HUES64 (cell line): ENCODE data around the gene CHL1.

ENCODE experiments used
- H3K27ac ChIP-seq: 2 replicates; pipeline ENCODE4 v1.7.0; 2013; ENCODE audit warnings: low read depth, low read length, inconsistent platforms
- H3K27me3 ChIP-seq: 2 replicates; pipeline ENCODE4 v1.6.1; 2013; ENCODE audit warnings: mild to moderate bottlenecking, low read length; ENCODE audit not compliant: insufficient read depth
- H3K36me3 ChIP-seq: 2 replicates; pipeline ENCODE4 v1.6.1; 2013; ENCODE audit warnings: mild to moderate bottlenecking, low read length; ENCODE audit not compliant: insufficient read depth
- H3K4me1 ChIP-seq: 2 replicates; pipeline ENCODE4 v1.6.1; 2013; ENCODE audit warnings: mild to moderate bottlenecking, low read length, moderate library complexity; ENCODE audit not compliant: insufficient read depth
- H3K4me3 ChIP-seq: 2 replicates; pipeline ENCODE4 v1.5.1; 2013; ENCODE audit warnings: mild to moderate bottlenecking, low read length, moderate library complexity
- H3K9ac ChIP-seq: 2 replicates; pipeline ENCODE4 v1.6.1; 2013; ENCODE audit warnings: mild to moderate bottlenecking, low read depth, low read length
- H3K9me3 ChIP-seq: 2 replicates; pipeline ENCODE4 v1.6.1; 2013; ENCODE audit warnings: low read depth, low read length; ENCODE audit not compliant: insufficient read depth
- WGBS: fragments of 150-250, 120-280 bp; methylation state at CpG from one replicate; pipeline ENCODE4 v1.1.7; 2013; ENCODE audit warnings: missing lambda C conversion rate; 5-methylcytosine and 5-hydroxymethylcytosine counted together

CHL1 gene

DNA sequence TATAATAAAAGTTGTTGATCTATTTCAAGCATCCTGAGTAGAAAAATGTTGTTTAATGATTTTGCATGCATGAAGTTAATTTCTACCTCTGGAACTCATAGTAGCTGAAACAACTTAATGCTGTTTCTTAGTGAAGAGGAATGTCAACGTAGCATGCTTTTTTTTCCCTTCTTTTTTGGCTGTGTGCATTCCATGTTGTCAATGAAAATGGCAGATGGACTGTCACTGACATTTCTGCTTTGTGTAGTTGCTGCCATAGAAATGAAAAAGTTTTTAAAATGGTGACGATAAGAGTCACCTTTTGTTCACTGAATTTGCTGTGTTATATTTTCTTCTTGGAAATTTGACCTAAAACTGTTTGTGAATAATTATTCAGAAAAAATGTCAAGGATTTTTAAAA, 116.3 kb downstream of the CHL1 start:
- WGBS: 51% methylated on average over 2 of the region's 2 CpGs

DNA sequence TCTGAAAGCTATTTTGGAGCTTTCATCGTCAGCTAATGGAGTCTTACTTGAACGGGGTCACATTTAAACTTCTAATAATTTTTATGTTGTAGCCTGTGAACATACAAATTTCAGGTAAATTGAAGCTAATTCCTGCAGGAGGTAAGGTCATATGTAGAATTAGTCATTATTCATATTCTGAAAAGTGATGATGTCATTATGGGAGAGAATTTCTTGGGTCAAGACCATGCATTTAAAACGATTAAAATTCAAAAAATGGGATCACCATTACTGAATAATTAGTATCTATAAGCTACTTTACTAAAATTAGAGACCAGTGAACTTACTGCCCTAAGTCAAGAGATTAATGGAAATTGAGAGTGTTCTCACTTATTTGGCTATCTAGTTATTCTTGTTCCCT, 120.4 kb downstream of the CHL1 start:
- H3K4me1 ChIP-seq: no peaks in the 10 kb centered on the region
- H3K36me3 ChIP-seq: no peaks in the 10 kb centered on the region
- H3K4me3 ChIP-seq: no peak overlapping the region
- H3K9me3 ChIP-seq: peaks cover 53% of the 10 kb centered on the region
- 76% methylated on average over 2 of the region's 3 CpGs for WGBS
- no peak overlapping the region for H3K9ac ChIP-seq
- no peaks in the 10 kb centered on the region for H3K27me3 ChIP-seq
- no peak overlapping the region for H3K27ac ChIP-seq

More for the DNA sequence above, 116.3 kb downstream of the CHL1 start:
- Histone ChIP-seq H3K27me3 (no peaks in the 10 kb centered on the region), H3K9me3 (peaks cover 52% of the 10 kb centered on the region), H3K4me1 (no peaks in the 10 kb centered on the region), H3K27ac (no peak overlapping the region), H3K36me3 (no peaks in the 10 kb centered on the region), H3K9ac (no peak overlapping the region), H3K4me3 (no peak overlapping the region)

DNA sequence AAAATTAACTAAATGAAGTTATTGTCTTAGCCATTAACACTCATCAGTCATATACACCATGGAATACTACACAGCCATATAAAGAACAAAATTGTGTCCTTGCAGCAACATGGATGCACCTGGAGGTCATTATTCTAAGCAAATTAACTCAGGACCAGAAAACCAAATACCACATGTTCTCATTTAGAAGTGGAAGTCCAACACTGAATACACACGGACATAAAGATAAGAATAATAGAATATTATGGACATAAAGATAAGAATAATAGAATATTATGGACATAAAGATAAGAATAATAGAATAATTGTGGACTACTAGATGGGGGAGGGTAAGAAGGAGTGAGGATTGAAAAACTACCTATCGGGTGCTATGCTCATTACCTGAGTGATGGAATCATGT, 122.3 kb downstream of the CHL1 start:
- Histone ChIP-seq H3K4me1 (no peaks in the 10 kb centered on the region), H3K36me3 (no peaks in the 10 kb centered on the region), H3K4me3 (no peak overlapping the region), H3K9ac (no peak overlapping the region), H3K27ac (no peak overlapping the region), H3K9me3 (peaks cover 49% of the 10 kb centered on the region), H3K27me3 (no peaks in the 10 kb centered on the region)
- 75% methylated on average over 1 of the region's 2 CpGs for WGBS

DNA sequence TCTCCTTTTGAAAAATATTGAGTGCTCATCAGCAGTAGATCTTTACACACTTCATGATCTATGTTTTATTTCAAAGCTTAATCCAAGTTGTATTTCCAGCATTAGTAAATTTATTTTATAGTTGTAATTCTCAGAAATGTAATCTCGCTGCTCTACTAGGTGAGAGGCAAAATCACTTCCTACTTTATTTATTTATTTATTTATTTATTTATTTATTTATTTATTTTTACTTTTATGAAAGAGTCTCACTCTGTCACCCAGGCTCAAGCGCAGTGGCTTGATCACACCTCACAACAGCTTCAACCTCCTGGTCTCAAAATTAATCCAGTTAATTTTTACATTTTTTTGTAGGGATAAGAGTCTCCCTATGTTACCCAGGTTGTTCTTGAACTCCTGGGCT, 127.9 kb downstream of the CHL1 start:
- no peaks in the 10 kb centered on the region for H3K4me1 ChIP-seq
- H3K9me3 ChIP-seq: peaks cover 59% of the 10 kb centered on the region
- WGBS: 80% methylated on average over 1 of the region's 2 CpGs
- H3K9ac ChIP-seq: no peak overlapping the region
- no peaks in the 10 kb centered on the region for H3K27me3 ChIP-seq
- no peak overlapping the region for H3K27ac ChIP-seq
- H3K4me3 ChIP-seq: no peak overlapping the region
- H3K36me3 ChIP-seq: no peaks in the 10 kb centered on the region

DNA sequence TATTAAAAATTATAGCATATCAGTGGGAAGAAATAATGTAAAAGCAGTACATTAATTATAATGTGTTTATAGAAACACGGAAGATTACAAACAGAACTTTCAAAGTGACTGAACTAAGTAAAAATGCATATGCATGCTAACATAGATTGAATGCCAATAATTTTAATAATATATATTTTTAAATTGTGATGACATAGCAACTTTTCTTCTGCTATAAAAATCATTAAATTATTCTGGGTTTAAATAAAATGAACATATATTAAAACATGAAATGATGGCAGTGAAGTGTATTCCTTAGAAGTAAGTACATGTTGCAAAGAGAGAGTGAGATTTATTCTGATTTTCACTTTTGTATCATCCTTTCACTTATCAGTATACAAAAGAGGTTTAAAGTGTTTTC, 128.9 kb downstream of the CHL1 start:
- Histone ChIP-seq H3K36me3 (no peaks in the 10 kb centered on the region), H3K9me3 (peaks cover 64% of the 10 kb centered on the region), H3K27me3 (no peaks in the 10 kb centered on the region), H3K9ac (no peak overlapping the region), H3K4me3 (no peak overlapping the region), H3K4me1 (no peaks in the 10 kb centered on the region), H3K27ac (no peak overlapping the region)
- WGBS: no CpG with 5 or more reads among the region's 1 CpG

DNA sequence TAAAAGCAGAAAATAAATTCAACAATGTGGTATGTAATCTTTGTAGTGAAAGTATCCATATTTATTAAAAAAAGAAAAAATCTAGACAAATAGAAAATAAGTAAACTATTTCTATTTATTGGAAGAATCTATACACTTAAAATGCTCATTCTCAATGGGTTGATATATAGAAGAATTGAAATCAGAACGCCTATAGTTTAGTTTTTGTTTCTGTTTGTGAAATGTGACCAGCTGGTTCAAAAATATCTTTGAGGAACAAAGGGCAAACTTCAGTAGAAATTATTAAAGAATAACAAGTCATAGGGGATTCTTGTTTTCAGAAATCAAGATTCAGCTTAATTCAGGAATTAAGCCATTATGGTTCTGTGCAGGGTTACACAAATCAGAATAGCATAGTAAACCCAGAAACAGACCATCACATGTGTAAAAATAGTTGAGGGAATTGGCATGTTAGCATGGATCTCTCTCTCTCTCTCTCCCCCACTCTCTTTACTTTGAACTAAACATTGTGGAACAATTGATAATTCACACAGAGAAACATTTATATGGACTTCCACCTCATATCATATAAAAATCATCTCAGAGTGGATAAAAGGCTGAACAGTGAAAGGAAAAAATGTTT, 134.0 kb downstream of the CHL1 start:
- H3K4me1 ChIP-seq: no peaks in the 10 kb centered on the region
- no peaks in the 10 kb centered on the region for H3K36me3 ChIP-seq
- no peak overlapping the region for H3K4me3 ChIP-seq
- H3K9me3 ChIP-seq: peaks cover 68% of the 10 kb centered on the region
- no peak overlapping the region for H3K27ac ChIP-seq
- no peak overlapping the region for H3K9ac ChIP-seq
- WGBS: 36% methylated on average over 1 of the region's 1 CpG
- no peaks in the 10 kb centered on the region for H3K27me3 ChIP-seq

DNA sequence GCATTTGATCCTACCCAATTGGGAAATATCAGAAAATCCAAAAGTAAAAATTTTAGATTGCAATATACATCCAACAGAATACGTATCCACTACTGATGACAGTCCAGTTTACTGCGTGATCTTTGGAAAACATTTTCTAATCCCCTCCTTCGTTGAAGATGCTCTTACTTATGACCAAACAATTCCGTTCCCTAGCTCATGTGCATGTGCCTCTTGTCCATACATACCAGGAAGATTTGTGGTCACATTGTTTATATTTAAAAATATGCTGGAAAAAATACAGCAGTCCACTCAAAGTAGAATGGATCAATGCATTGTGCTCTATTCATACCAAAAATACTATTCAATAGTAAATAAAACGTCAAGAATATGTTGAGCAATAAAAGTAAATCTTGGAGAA, 135.3 kb downstream of the CHL1 start:
- no peak overlapping the region for H3K4me3 ChIP-seq
- H3K36me3 ChIP-seq: no peaks in the 10 kb centered on the region
- no peaks in the 10 kb centered on the region for H3K27me3 ChIP-seq
- no peaks in the 10 kb centered on the region for H3K4me1 ChIP-seq
- no peak overlapping the region for H3K9ac ChIP-seq
- H3K27ac ChIP-seq: no peak overlapping the region
- H3K9me3 ChIP-seq: peaks cover 72% of the 10 kb centered on the region
- 79% methylated on average over 4 of the region's 5 CpGs for WGBS

DNA sequence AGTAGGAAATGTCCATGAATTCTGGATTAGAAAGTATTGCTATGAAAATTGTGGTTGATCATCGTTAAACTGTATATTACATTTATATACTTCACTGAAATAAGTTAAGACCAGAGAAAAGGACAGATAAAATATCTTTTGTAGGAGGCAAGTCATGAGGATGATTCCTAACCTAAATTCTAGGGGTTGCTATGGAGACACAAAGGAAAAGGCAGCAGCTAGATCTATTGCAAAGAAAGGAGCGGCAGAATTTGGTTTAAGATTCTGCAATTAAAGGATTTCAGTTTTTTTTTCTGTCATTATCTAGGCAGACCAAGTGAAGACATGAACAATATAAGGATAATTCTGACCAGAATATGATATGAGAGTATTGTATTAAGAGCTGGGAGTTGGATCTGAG, 136.1 kb downstream of the CHL1 start:
- peaks cover 68% of the 10 kb centered on the region for H3K9me3 ChIP-seq
- no peaks in the 10 kb centered on the region for H3K27me3 ChIP-seq
- no peaks in the 10 kb centered on the region for H3K4me1 ChIP-seq
- H3K27ac ChIP-seq: no peak overlapping the region
- H3K36me3 ChIP-seq: no peaks in the 10 kb centered on the region
- WGBS: 0% methylated on average over 1 of the region's 2 CpGs
- H3K4me3 ChIP-seq: no peak overlapping the region
- no peak overlapping the region for H3K9ac ChIP-seq

DNA sequence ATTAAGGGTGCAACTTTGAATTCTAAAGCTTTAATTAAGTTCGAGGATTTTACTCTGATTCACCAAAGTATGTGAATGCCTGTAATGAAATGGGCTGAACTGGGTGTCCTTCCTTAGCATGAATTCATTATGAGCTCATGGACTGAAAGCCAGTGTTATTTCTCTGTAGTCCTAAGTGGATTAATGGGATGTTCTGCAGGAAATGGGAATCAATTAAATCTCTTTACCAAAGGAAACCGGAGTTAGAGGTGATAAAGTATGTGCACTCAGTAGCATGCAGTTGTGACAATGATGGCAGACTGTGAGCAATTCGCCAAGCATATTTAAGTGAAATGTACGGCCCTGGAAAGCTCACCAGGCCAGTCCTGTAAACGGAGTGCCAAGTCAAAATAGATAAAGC, 138.7 kb downstream of the CHL1 start:
- H3K9ac ChIP-seq: no peak overlapping the region
- WGBS: 68% methylated on average over 5 of the region's 5 CpGs
- peaks cover 54% of the 10 kb centered on the region for H3K9me3 ChIP-seq
- H3K27me3 ChIP-seq: no peaks in the 10 kb centered on the region
- H3K27ac ChIP-seq: no peak overlapping the region
- H3K36me3 ChIP-seq: no peaks in the 10 kb centered on the region
- H3K4me1 ChIP-seq: no peaks in the 10 kb centered on the region
- no peak overlapping the region for H3K4me3 ChIP-seq

DNA sequence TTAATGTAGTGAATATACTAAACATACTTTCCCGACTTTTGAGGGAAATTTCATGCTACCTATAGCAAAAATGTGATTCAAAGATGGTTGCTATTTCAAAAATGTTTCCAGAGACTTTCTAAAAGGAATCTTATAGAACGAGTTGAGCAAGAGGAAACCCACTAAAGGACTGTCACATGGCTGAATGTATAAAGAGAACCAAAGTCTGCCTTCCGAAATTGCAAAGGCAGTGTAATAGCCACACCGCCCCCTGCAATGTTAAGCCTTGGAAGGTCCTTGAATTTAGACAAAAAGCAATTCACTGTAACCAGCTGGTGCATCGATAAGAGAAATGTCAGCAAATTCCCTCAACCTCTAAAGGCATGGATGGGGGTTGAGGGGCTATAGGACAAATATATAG, 142.8 kb downstream of the CHL1 start:
- Histone ChIP-seq H3K4me3 (no peak overlapping the region), H3K27ac (no peak overlapping the region), H3K27me3 (no peaks in the 10 kb centered on the region), H3K4me1 (no peaks in the 10 kb centered on the region), H3K9ac (no peak overlapping the region), H3K36me3 (no peaks in the 10 kb centered on the region), H3K9me3 (peaks cover 57% of the 10 kb centered on the region)
- 76% methylated on average over 5 of the region's 5 CpGs for WGBS

DNA sequence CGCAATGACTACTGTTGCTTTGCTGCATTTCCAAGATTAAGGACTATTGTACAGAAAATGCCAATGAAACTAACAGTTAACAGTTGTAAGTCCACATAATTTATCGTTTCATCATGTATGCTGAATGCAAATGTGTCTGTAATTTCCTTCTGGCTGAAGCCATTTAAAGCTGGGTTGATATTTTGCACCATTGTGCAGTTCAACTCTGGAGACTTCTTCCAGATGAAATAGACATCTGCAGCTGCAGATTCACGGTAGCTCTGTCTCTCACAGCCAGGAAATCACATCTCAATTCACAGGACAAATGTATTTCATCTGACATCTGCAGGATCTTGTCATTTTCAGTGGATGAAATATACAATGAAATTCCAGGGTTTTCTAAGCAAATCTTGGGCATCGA, 145.4 kb downstream of the CHL1 start:
- H3K9ac ChIP-seq: no peak overlapping the region
- H3K27me3 ChIP-seq: 0 out of 2 replicates have a peak, but pooled peaks cover under 1% of the 10 kb centered on the region
- H3K27ac ChIP-seq: no peak overlapping the region
- no peaks in the 10 kb centered on the region for H3K4me1 ChIP-seq
- WGBS: 83% methylated on average over 4 of the region's 4 CpGs
- no peak overlapping the region for H3K4me3 ChIP-seq
- no peaks in the 10 kb centered on the region for H3K36me3 ChIP-seq
- peaks cover 53% of the 10 kb centered on the region for H3K9me3 ChIP-seq

DNA sequence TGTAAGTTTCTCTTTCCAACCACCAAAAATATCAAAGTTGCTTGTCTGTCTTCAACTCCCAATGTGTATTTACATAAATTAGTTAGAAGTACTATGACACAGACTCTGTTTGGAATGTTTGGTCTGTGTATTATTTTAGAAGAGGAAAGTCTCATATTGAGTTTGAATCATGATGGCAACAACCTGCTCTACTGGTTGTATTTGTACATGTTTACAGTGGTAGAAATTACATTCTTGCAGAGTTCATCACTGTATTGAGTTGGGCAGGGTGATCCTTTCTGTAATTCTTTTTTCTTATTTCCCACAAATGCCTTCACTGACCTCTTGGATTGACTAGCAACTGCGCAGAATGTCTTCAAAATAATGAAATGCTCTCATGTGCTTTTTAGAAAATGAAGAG, 149.6 kb downstream of the CHL1 start:
- 60% methylated on average over 1 of the region's 1 CpG for WGBS
- no peak overlapping the region for H3K4me3 ChIP-seq
- H3K4me1 ChIP-seq: no peaks in the 10 kb centered on the region
- H3K27ac ChIP-seq: no peak overlapping the region
- no peak overlapping the region for H3K9ac ChIP-seq
- peaks cover 64% of the 10 kb centered on the region for H3K9me3 ChIP-seq
- H3K27me3 ChIP-seq: peaks cover 4% of the 10 kb centered on the region; the same call in 1 of the 2 replicates
- no peaks in the 10 kb centered on the region for H3K36me3 ChIP-seq
